SKM-1 treated with dmso at 0.1 percent for 144 hours (cell line): ENCODE results near the gene MYBL2.
"Not testable (repeated sequence)": the region's sequence is repeated elsewhere in the genome, so short reads cannot be mapped to it uniquely, and the experiment has no call there.

ENCODE experiments used
- DNase-seq: peaks from one replicate; lab custom pipeline; 2025; ENCODE audit not compliant: unreplicated experiment; lab: John Stamatoyannopoulos, UW

Gene MYBL2

GRCh38 chr20:43749734-43750294, 82.9 kb downstream of the MYBL2 start:
- peak; percentile 27 for DNase-seq

- DNase-seq: no peak
Measured at GRCh38 chr20:43750774-43751166, 83.9 kb downstream of the MYBL2 start.

- peak; percentile 37 for DNase-seq
Measured at GRCh38 chr20:43751167-43752050, 84.5 kb downstream of the MYBL2 start.

GRCh38 chr20:43752051-43752360, 85.1 kb downstream of the MYBL2 start:
- no peak for DNase-seq

GRCh38 chr20:43752561-43753301, 85.8 kb downstream of the MYBL2 start:
- DNase-seq: peak; percentile 92

- no peak for DNase-seq
Measured at GRCh38 chr20:43755390-43755789, 88.5 kb downstream of the MYBL2 start.

- no peak for DNase-seq
Measured at GRCh38 chr20:43755851-43756250, 88.9 kb downstream of the MYBL2 start.

GRCh38 chr20:43757888-43758287, 91.0 kb downstream of the MYBL2 start:
- not testable (repeated sequence) for DNase-seq

GRCh38 chr20:43761386-43762340, 94.7 kb downstream of the MYBL2 start:
- DNase-seq: no peak

- DNase-seq: no peak
Measured at GRCh38 chr20:43762911-43763310, 96.0 kb downstream of the MYBL2 start.

GRCh38 chr20:43765916-43766315, 99.0 kb downstream of the MYBL2 start:
- DNase-seq: no peak
